Measurements from ENCODE around the gene PARD3.

The PARD3 gene

DNA sequence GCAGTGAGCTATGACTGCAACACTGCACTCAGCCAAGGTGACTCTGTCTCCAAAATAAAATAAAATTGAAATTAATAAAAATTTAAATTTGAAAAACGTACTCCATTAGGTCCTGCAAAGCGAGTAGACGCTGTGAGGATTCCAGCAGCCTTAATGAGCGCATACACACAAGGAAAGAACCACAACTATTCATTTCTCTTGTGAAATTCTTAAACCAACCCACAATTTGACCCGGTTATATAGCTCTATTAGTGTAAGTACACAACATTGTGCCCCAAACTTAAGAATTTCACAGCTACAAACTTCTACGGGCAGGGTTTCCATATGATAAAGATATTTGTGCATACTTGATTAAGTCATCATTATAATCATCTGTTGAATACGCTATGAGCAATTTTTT is 84.4 kb downstream of the PARD3 start:
- no peaks in the 10 kb centered on the region for H3K36me3 ChIP-seq (ENCODE audit: control insufficient read depth, insufficient read depth, low read length)
- H3K4me3 ChIP-seq (ENCODE audit: extremely low read depth, insufficient read depth, low read length, poor library complexity, severe bottlenecking): no peak overlapping the region
- WGBS, 2 experiments (ENCODE audit: insufficient coverage in 2 of 2): 60 to 100% methylated on average over 2 of the region's 7 CpGs

GRCh38 chr10:34729619-34730018 is 85.5 kb downstream of the PARD3 start:
- no peaks in the 10 kb centered on the region for H3K9me3 ChIP-seq (ENCODE audit: control insufficient read depth, low read length)
- 100% methylated on average over 2 to 3 of the region's 5 CpGs for WGBS, 2 experiments (ENCODE audit: insufficient coverage in 2 of 2)
- peaks cover 5% of the 10 kb centered on the region for H3K4me1 ChIP-seq (ENCODE audit: control insufficient read depth, insufficient read depth, low read length, poor library complexity, severe bottlenecking)
- H3K36me3 ChIP-seq (ENCODE audit: control insufficient read depth, insufficient read depth, low read length): no peaks in the 10 kb centered on the region
- H3K4me3 ChIP-seq (ENCODE audit: extremely low read depth, insufficient read depth, low read length, poor library complexity, severe bottlenecking): no peak overlapping the region
- H3K27ac ChIP-seq (ENCODE audit: low read depth, low read length, severe bottlenecking): no peak overlapping the region

More for the DNA sequence above, 84.4 kb downstream of the PARD3 start:
- no peaks in the 10 kb centered on the region for H3K9me3 ChIP-seq (ENCODE audit: control insufficient read depth, low read length)
- H3K4me1 ChIP-seq (ENCODE audit: control insufficient read depth, insufficient read depth, low read length, poor library complexity, severe bottlenecking): peaks cover 5% of the 10 kb centered on the region
- H3K27ac ChIP-seq (ENCODE audit: low read depth, low read length, severe bottlenecking): no peak overlapping the region

DNA sequence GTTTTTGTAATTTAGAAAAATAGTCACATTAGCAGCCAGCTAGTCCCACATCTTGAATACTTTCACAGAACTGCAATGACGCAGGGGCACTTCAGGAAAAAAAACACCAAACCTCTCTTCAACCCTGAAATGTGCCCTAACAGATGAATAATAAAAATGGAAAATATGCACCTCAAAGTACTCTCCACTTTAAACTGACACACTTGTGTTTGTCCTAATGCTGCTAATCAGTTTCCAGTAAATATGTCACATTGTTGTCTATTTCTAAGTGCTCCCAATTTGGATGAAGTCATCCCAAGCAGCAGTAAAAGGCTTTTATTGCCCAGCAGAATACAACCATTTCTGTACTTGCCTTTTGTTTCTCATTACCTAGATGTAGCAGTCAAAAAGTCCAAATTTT is 86.7 kb downstream of the PARD3 start:
- no peak overlapping the region for H3K4me3 ChIP-seq (ENCODE audit: extremely low read depth, insufficient read depth, low read length, poor library complexity, severe bottlenecking)
- H3K36me3 ChIP-seq (ENCODE audit: control insufficient read depth, insufficient read depth, low read length): no peaks in the 10 kb centered on the region
- H3K4me1 ChIP-seq (ENCODE audit: control insufficient read depth, insufficient read depth, low read length, poor library complexity, severe bottlenecking): peaks cover 3% of the 10 kb centered on the region
- 83% methylated on average over 1 of the region's 1 CpG; no CpG with 5 or more reads in 1 of the 2 experiments for WGBS, 2 experiments (ENCODE audit: insufficient coverage in 2 of 2)
- H3K9me3 ChIP-seq (ENCODE audit: control insufficient read depth, low read length): no peaks in the 10 kb centered on the region
- H3K27ac ChIP-seq (ENCODE audit: low read depth, low read length, severe bottlenecking): no peak overlapping the region

DNA sequence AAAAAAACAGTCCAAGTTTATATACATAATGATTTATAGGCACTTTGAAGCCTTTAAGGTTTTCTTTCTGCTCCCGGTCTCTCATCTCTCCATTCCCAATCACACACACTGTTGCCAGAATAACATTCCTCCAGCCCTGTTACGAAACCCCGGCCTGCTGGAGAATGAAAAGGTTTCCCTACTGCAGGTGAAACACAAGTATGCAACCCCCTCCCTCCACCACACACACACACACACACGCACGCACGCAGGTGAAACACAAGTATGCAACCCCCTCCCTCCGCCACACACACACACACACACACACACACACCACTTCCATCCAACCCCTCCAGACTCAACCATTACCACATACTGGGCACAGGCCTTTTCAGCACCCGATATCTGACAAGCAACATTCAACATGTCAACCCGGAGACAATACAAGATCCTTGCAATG is 87.5 kb downstream of the PARD3 start:
- Histone ChIP-seq H3K4me3 (ENCODE audit: extremely low read depth, insufficient read depth, low read length, poor library complexity, severe bottlenecking) (no peak overlapping the region), H3K36me3 (ENCODE audit: control insufficient read depth, insufficient read depth, low read length) (no peaks in the 10 kb centered on the region), H3K27ac (ENCODE audit: low read depth, low read length, severe bottlenecking) (no peak overlapping the region), H3K9me3 (ENCODE audit: control insufficient read depth, low read length) (no peaks in the 10 kb centered on the region), H3K4me1 (ENCODE audit: control insufficient read depth, insufficient read depth, low read length, poor library complexity, severe bottlenecking) (peaks cover 2% of the 10 kb centered on the region)
- WGBS, 2 experiments (ENCODE audit: insufficient coverage in 2 of 2): 90 to 94% methylated on average over 3 to 5 of the region's 9 CpGs

DNA sequence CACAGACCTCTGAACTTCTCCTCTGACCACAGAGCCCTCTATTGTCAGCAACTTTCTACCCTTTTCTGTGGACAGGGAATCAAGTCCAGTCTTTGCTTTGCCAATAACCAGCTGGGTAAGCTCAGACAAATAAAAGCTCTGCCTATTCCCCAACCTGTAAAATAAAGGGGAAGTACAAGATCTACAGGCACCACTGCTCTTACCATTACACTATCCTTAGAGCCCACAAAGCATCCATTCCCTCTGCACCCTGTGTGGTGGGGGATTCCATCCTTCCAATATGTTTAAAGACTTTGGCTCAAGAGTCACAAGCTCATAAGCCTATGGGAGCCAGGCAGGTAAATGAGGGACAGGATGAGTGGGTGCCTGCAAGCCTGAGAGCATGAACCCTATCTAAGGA is 88.2 kb downstream of the PARD3 start:
- Histone ChIP-seq H3K27ac (ENCODE audit: low read depth, low read length, severe bottlenecking) (no peak overlapping the region), H3K4me3 (ENCODE audit: extremely low read depth, insufficient read depth, low read length, poor library complexity, severe bottlenecking) (no peak overlapping the region), H3K36me3 (ENCODE audit: control insufficient read depth, insufficient read depth, low read length) (no peaks in the 10 kb centered on the region), H3K4me1 (ENCODE audit: control insufficient read depth, insufficient read depth, low read length, poor library complexity, severe bottlenecking) (peaks cover 2% of the 10 kb centered on the region), H3K9me3 (ENCODE audit: control insufficient read depth, low read length) (no peaks in the 10 kb centered on the region)

GRCh38 chr10:34723750-34724149 is 91.3 kb downstream of the PARD3 start:
- no peak overlapping the region for H3K4me3 ChIP-seq (ENCODE audit: extremely low read depth, insufficient read depth, low read length, poor library complexity, severe bottlenecking)
- peaks cover 16% of the 10 kb centered on the region for H3K4me1 ChIP-seq (ENCODE audit: control insufficient read depth, insufficient read depth, low read length, poor library complexity, severe bottlenecking)
- H3K27ac ChIP-seq (ENCODE audit: low read depth, low read length, severe bottlenecking): no peak overlapping the region
- H3K9me3 ChIP-seq (ENCODE audit: control insufficient read depth, low read length): no peaks in the 10 kb centered on the region
- WGBS, 2 experiments (ENCODE audit: insufficient coverage in 2 of 2): 85 to 87% methylated on average over 8 of the region's 10 CpGs
- no peaks in the 10 kb centered on the region for H3K36me3 ChIP-seq (ENCODE audit: control insufficient read depth, insufficient read depth, low read length)

DNA sequence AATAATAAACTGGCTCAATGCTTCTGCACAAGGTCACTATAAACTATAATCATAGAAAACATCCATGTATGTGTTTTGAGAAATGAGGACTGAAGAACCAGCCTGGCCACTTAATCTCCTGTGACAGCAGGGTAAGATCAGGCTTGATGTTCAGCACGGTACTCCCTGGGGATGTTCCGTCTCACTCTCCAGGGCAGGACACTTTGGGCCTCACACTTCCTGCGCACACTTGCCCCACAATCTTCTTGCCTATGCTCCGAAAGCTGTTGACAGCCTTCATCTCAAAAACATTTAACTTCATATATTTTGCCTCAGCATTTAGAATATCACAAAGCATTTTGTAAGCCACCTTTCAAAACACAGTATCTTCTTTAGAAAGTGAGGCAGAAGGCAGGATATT is 92.7 kb downstream of the PARD3 start:
- no peaks in the 10 kb centered on the region for H3K36me3 ChIP-seq (ENCODE audit: control insufficient read depth, insufficient read depth, low read length)
- 93 to 100% methylated on average over 4 of the region's 4 CpGs for WGBS, 2 experiments (ENCODE audit: insufficient coverage in 2 of 2)
- no peaks in the 10 kb centered on the region for H3K9me3 ChIP-seq (ENCODE audit: control insufficient read depth, low read length)
- no peak overlapping the region for H3K4me3 ChIP-seq (ENCODE audit: extremely low read depth, insufficient read depth, low read length, poor library complexity, severe bottlenecking)
- H3K27ac ChIP-seq (ENCODE audit: low read depth, low read length, severe bottlenecking): no peak overlapping the region
- H3K4me1 ChIP-seq (ENCODE audit: control insufficient read depth, insufficient read depth, low read length, poor library complexity, severe bottlenecking): peaks cover 19% of the 10 kb centered on the region

GRCh38 chr10:34721208-34721840 is 93.8 kb downstream of the PARD3 start:
- Histone ChIP-seq H3K4me1 (ENCODE audit: control insufficient read depth, insufficient read depth, low read length, poor library complexity, severe bottlenecking) (peaks cover 28% of the 10 kb centered on the region), H3K9me3 (ENCODE audit: control insufficient read depth, low read length) (no peaks in the 10 kb centered on the region), H3K4me3 (ENCODE audit: extremely low read depth, insufficient read depth, low read length, poor library complexity, severe bottlenecking) (no peak overlapping the region), H3K36me3 (ENCODE audit: control insufficient read depth, insufficient read depth, low read length) (no peaks in the 10 kb centered on the region), H3K27ac (ENCODE audit: low read depth, low read length, severe bottlenecking) (no peak overlapping the region)
- WGBS, 2 experiments (ENCODE audit: insufficient coverage in 2 of 2): 92% methylated on average over 2 of the region's 5 CpGs; no CpG with 5 or more reads in 1 of the 2 experiments

GRCh38 chr10:34719746-34720145 is 95.3 kb downstream of the PARD3 start:
- H3K36me3 ChIP-seq (ENCODE audit: control insufficient read depth, insufficient read depth, low read length): no peaks in the 10 kb centered on the region
- no peak overlapping the region for H3K27ac ChIP-seq (ENCODE audit: low read depth, low read length, severe bottlenecking)
- H3K9me3 ChIP-seq (ENCODE audit: control insufficient read depth, low read length): no peaks in the 10 kb centered on the region
- peaks cover 28% of the 10 kb centered on the region for H3K4me1 ChIP-seq (ENCODE audit: control insufficient read depth, insufficient read depth, low read length, poor library complexity, severe bottlenecking)
- no CpG with 5 or more reads among the region's 1 CpG for WGBS, 2 experiments (ENCODE audit: insufficient coverage in 2 of 2)
- H3K4me3 ChIP-seq (ENCODE audit: extremely low read depth, insufficient read depth, low read length, poor library complexity, severe bottlenecking): no peak overlapping the region

- Histone ChIP-seq H3K27ac (ENCODE audit: low read depth, low read length, severe bottlenecking) (no peak overlapping the region), H3K4me1 (ENCODE audit: control insufficient read depth, insufficient read depth, low read length, poor library complexity, severe bottlenecking) (peaks cover 28% of the 10 kb centered on the region), H3K9me3 (ENCODE audit: control insufficient read depth, low read length) (no peaks in the 10 kb centered on the region), H3K36me3 (ENCODE audit: control insufficient read depth, insufficient read depth, low read length) (no peaks in the 10 kb centered on the region), H3K4me3 (ENCODE audit: extremely low read depth, insufficient read depth, low read length, poor library complexity, severe bottlenecking) (no peak overlapping the region)
- WGBS, 2 experiments (ENCODE audit: insufficient coverage in 2 of 2): 71 to 86% methylated on average over 1 to 2 of the region's 2 CpGs
Observed at GRCh38 chr10:34719328-34719727, 95.8 kb downstream of the PARD3 start.

DNA sequence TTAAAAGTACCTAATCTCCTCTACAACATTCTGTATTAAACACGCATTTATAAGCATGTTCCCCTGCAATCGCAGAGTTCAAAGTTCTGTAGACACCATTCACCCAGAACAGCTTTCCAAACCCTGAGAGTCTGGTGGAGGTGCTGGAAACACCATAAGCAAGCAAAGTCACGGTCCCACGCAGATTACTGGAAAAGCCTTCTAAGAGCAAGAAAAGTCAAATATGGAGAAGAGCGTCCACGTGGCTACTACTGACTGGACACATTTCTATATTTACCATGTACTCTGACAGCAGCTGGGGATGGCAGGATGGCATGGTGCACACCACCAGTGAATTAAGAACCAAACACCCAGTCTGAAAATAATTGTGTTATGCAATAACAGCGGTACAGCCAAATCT is 97.7 kb downstream of the PARD3 start:
- no peak overlapping the region for H3K27ac ChIP-seq (ENCODE audit: low read depth, low read length, severe bottlenecking)
- WGBS, 2 experiments (ENCODE audit: insufficient coverage in 2 of 2): 94 to 98% methylated on average over 2 to 7 of the region's 7 CpGs
- H3K4me1 ChIP-seq (ENCODE audit: control insufficient read depth, insufficient read depth, low read length, poor library complexity, severe bottlenecking): peaks cover 40% of the 10 kb centered on the region

More for the DNA sequence above, 97.7 kb downstream of the PARD3 start:
- Histone ChIP-seq H3K4me3 (ENCODE audit: extremely low read depth, insufficient read depth, low read length, poor library complexity, severe bottlenecking) (no peak overlapping the region), H3K36me3 (ENCODE audit: control insufficient read depth, insufficient read depth, low read length) (no peaks in the 10 kb centered on the region), H3K9me3 (ENCODE audit: control insufficient read depth, low read length) (no peaks in the 10 kb centered on the region)
